VCaP (cell line): Measurements from ENCODE around the gene SLC9A9.

Experiments used
- H3K27ac ChIP-seq: fragments of 450-650 bp; 2 replicates; pipeline ENCODE4 v1.5.1; 2017
- TF ChIP-seq, protein P1 (sequence below): fragments of 450-650 bp; conservative IDR thresholded peaks from 2 replicates; pipeline ENCODE4 v1.5.1; 2017; ENCODE audit warnings: mild to moderate bottlenecking, moderate library complexity

Gene SLC9A9

DNA sequence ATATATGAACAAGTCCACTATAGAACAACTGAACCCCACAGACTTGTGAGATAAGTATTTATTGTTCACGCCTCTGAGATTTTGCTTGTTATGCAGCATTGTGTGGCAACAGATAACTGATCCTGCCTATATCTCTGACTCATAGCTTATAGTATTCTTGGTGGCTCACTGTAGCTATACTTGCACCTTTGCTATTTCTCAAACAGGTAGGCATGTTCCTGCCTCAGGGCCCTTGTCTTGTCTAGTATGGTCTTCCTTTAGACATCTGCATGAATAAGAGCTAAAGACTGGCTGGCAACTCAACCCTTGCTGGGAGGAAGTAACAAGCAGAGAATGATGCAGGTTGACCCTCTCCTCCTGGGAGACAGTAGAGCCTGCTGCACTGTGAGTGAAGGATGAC lies 472.6 kb downstream of the SLC9A9 start:
- TF ChIP-seq, protein P1, sequence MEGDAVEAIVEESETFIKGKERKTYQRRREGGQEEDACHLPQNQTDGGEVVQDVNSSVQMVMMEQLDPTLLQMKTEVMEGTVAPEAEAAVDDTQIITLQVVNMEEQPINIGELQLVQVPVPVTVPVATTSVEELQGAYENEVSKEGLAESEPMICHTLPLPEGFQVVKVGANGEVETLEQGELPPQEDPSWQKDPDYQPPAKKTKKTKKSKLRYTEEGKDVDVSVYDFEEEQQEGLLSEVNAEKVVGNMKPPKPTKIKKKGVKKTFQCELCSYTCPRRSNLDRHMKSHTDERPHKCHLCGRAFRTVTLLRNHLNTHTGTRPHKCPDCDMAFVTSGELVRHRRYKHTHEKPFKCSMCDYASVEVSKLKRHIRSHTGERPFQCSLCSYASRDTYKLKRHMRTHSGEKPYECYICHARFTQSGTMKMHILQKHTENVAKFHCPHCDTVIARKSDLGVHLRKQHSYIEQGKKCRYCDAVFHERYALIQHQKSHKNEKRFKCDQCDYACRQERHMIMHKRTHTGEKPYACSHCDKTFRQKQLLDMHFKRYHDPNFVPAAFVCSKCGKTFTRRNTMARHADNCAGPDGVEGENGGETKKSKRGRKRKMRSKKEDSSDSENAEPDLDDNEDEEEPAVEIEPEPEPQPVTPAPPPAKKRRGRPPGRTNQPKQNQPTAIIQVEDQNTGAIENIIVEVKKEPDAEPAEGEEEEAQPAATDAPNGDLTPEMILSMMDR, result no peak
- H3K27ac ChIP-seq, result no peak overlapping the region

DNA sequence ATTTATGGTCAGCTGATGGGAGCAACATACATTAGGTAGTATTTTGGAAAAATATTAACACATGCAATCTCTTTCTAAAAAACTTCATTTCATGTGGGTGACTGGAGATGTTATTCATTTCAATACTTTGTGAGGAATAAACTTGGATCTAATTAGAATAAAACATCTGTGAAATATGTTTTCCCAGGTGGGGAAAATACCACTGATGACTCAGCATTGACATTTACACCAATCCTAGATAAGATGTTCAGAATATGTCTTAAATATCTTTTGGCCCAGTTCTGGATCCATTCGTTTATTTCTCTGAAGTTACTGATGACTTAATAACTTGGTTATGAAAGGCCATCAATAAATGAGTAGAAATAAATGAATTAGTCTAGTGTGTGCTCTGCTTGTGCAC lies 481.1 kb downstream of the SLC9A9 start:
- H3K27ac ChIP-seq, result no peak overlapping the region
- TF ChIP-seq, protein P1, result no peak

DNA sequence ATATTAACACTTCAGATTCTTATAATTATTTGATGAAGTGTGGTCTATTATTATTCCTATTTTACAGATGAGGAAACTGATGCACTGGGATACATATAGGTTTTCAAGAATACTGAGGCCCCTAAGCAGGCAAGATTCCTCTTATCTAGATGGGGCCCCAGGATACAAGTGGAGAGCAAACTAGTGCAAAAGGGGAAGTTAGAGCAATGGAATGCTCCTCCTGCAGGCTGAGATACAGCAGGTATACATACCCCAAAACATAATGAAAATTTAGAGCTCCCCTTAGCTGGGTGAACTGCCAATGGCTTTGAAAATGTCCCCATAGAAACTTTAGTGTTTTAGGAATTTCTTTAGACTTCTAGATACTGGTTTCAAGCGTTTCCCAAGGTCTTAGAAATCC lies 481.6 kb downstream of the SLC9A9 start:
- no peak overlapping the region for H3K27ac ChIP-seq
- TF ChIP-seq, protein P1, result no peak

DNA sequence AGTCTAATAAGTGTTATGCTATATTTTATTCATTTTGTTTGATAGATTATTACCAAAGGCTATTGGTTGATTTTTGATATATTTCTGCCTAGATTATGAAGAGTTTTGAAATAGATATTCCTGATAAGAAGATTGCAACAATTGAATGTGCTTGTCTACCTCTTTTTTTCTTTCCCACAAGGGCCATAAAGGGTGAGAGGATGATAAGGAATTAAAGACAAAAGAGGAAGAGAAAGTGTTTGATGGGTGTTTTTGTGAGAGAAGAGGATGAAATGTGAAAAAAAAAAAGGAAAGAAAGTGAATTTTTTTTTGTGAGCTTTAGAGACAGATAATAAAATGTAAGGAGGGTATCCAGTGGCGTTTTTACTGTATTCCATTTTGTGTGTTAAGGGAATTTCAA lies 484.3 kb downstream of the SLC9A9 start:
- TF ChIP-seq, protein P1, result no peak
- H3K27ac ChIP-seq, result no peak overlapping the region

DNA sequence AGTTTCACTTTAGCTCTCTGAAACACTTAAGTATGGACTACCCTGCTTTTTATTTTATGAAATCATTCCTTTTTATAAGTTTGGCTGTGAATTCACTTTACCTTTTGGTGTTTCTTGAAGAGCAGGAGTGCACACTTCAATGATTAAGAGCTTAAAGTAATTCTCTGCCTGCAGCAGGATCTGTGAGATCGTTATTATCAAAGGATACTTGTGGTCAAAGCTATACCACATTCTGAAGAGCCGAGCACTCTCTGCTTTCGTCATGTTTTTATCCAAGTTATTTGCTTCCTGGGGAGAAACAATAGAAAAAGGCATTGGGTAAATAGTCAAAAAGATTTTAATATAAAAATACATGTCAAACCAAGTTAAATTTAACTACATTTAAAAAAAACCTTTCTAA lies 485.0 kb downstream of the SLC9A9 start:
- no peak overlapping the region for H3K27ac ChIP-seq
- TF ChIP-seq, protein P1, result no peak

DNA sequence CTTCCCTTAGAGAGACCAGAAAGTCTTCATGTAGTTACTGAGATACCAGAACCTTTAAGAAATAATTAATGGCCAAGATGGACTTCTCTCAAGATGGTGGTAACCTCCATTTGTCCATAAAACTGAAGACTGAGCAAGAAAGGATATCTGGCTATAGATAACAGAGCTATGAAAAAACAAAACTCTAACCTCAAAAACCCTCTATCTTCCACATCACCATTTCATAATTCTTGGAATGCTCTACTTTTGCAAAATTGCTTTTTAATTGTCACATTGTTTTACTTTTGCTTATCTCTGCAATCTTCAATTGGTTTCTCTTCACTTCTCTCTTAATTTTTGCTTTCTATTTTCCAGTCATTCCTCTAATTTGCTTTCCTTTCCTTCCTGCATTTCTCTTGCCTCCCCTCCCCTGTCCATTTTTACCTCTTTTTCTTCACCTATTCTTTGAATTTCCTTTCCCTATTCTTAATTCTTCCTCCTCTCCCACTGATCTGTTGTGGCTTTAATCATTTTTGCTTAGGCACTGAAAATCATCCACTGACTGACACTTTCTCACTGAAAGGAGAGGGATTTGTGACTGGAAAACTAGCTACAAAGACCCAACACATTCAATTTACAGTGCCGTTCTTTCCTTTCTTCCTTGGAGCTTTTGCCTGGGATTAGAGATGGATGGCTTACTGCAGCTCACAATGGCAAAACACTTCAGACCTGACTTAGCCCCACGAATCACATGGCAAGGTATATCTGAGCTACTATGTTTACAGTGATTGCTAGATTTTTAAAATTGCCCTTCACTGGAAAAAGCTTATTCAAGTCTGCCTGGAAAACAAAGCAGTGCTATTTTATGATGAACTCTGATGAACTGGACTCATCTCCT lies 485.9 kb downstream of the SLC9A9 start:
- no peak overlapping the region for H3K27ac ChIP-seq
- TF ChIP-seq, protein P1, result no peak

DNA sequence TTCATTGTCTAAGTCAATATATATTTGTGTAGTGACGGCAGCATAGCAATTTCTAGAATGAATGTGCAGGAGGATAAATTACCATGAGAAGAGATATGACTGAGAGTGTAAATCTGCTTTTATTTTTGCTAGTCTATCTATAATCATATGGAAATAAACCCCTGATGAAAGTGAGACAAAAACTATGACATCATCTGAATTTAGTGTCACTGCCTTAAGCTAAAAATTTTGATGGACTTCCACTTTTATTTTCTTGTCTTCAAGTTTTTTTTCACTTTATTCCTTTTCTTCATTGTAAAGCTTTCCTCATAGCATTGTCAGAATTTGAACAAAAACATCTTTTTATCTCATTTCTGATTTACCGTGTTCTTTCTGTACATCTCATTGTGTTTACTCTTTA lies 486.7 kb downstream of the SLC9A9 start:
- TF ChIP-seq, protein P1, result no peak
- no peak overlapping the region for H3K27ac ChIP-seq
